PC-9 (cell line): Measurements from ENCODE around the gene ZNF394. TPM values are rescaled to one million over a fixed set of nuclear protein-coding genes. Genes with fewer than 3 reads are reported as not detected.
A peak's percentile ranks its signal among the peaks of the same experiment; 100 is the strongest.

Experiments used
- BruUV-seq: library from RNA; stranded (reverse); fragments of 400-500 nt; replicated peaks from 2 replicates; lab custom pipeline; 2021; lab: Mats Ljungman, UMichigan
- CTCF ChIA-PET: fragments of 300-600 bp; sonication (Branson Sonifier 250); formaldehyde crosslinking; loops from one replicate; lab custom pipeline; 2022; ENCODE audit warnings: antibody characterized with exemption; lab: Charles Lee
- POLR2A ChIA-PET: fragments of 300-600 bp; sonication (Branson Sonifier 250); formaldehyde crosslinking; loops from one replicate; lab custom pipeline; 2022; ENCODE audit warnings: antibody characterized with exemption; ENCODE audit not compliant: unreplicated experiment; lab: Charles Lee
- DNase-seq, 2 experiments: peaks; one replicate each; pipeline versions ENCODE4 v3.0.0 to v3.0.0-alpha.2; 2015 to 2022; ENCODE audit warnings: mixed read lengths in 1 of 2
- H2AFZ ChIP-seq: fragments of 200-600 bp; sonication (generic); 2 replicates; pipeline ENCODE4 v1.8.1; 2017; ENCODE audit warnings: antibody characterized with exemption
- H3F3A ChIP-seq: fragments of 200-600 bp; sonication (generic); 2 replicates; pipeline ENCODE4 v1.8.1; 2017; ENCODE audit warnings: antibody characterized with exemption, mild to moderate bottlenecking, low read depth; ENCODE audit not compliant: insufficient read depth
- H3K27ac ChIP-seq: fragments of 200-600 bp; sonication (generic); 2 replicates; pipeline ENCODE4 v1.6.1; 2016; ENCODE audit warnings: mixed run types
- H3K27me3 ChIP-seq: fragments of 200-600 bp; sonication (generic); 2 replicates; pipeline ENCODE4 v1.6.1; 2016; ENCODE audit warnings: low read depth, mixed run types; ENCODE audit not compliant: insufficient read depth
- H3K36me3 ChIP-seq: fragments of 200-600 bp; sonication (generic); 2 replicates; pipeline ENCODE4 v1.6.1; 2016; ENCODE audit warnings: low read depth, mixed run types
- H3K4me1 ChIP-seq: fragments of 200-600 bp; sonication (generic); replicated peaks from 2 replicates; pipeline ENCODE4 v1.6.1; 2016; ENCODE audit warnings: mixed run types; ENCODE audit not compliant: insufficient read depth
- H3K4me2 ChIP-seq: fragments of 200-600 bp; sonication (generic); 2 replicates; pipeline ENCODE4 v1.6.1; 2017; ENCODE audit warnings: mixed run types
- H3K4me3 ChIP-seq: fragments of 200-600 bp; sonication (generic); 2 replicates; pipeline ENCODE4 v1.6.1; 2016; ENCODE audit warnings: mixed run types
- H3K79me2 ChIP-seq: fragments of 200-600 bp; sonication (generic); 2 replicates; pipeline ENCODE4 v1.6.1; 2017; ENCODE audit warnings: low read depth, mixed run types
- H3K9me2 ChIP-seq: fragments of 200-600 bp; sonication (generic); 2 replicates; pipeline ENCODE4 v1.8.1; 2017; ENCODE audit warnings: mild to moderate bottlenecking; ENCODE audit not compliant: insufficient read depth
- H3K9me3 ChIP-seq: fragments of 200-600 bp; sonication (generic); 2 replicates; pipeline ENCODE4 v1.8.1; 2016; ENCODE audit warnings: low read depth; ENCODE audit not compliant: insufficient read depth
- H4K20me1 ChIP-seq: fragments of 200-600 bp; sonication (generic); 2 replicates; pipeline ENCODE4 v1.8.1; 2017; ENCODE audit not compliant: insufficient read depth
- EZH2 ChIP-seq: fragments of 200-600 bp; sonication (generic); IDR thresholded peaks from 2 replicates; pipeline ENCODE4 v1.8.0; 2017; ENCODE audit warnings: antibody characterized with exemption, low read depth
- intact Hi-C: fragments of 100-400 bp; cut with micrococcal nuclease; formaldehyde crosslinking; loops from one replicate; pipeline ENCODE4 v1.10.0; 2022; ENCODE audit not compliant: unreplicated experiment
- total RNA-seq: library from RNA; stranded (reverse); gene quantifications from 2 replicates; pipeline ENCODE4 v1.2.3, GENCODE V29; 2021
- TF ChIP-seq, protein P1 (sequence below): fragments of 200-600 bp; sonication (generic); conservative IDR thresholded peaks from 2 replicates; pipeline ENCODE4 v1.6.1; 2017; ENCODE audit warnings: mixed run types, antibody characterized with exemption, mild to moderate bottlenecking, moderate library complexity

The ZNF394 gene
- total RNA-seq, 1 experiment from 2014 or later = 21.1 TPM

- BruUV-seq = no TSS peak
- intact Hi-C loops = no loop called here
- POLR2A ChIA-PET = no interaction called here
Measured at GRCh38 chr7:99460651-99461050, 39.4 kb downstream of the ZNF394 start.

GRCh38 chr7:99459087-99459486 lies 41.0 kb downstream of the ZNF394 start:
- BruUV-seq = TSS peak; percentile 11
- ChIA-PET POLR2A (no interaction called here), CTCF (no interaction called here)

More at GRCh38 chr7:99460651-99461050, 39.4 kb downstream of the ZNF394 start:
- no peak overlapping the region for H2AFZ ChIP-seq
- peaks cover 23% of the 10 kb centered on the region; the same call in 1 of the 2 replicates for H3K36me3 ChIP-seq
- no peaks in the 10 kb centered on the region for H3K9me3 ChIP-seq
- H3F3A ChIP-seq = peaks cover 27% of the 10 kb centered on the region; the same call in 1 of the 2 replicates
- H3K9me2 ChIP-seq = no peaks in the 10 kb centered on the region
- no peak overlapping the region for H3K4me2 ChIP-seq
- H3K27me3 ChIP-seq = no peaks in the 10 kb centered on the region
- no peak overlapping the region for H3K4me3 ChIP-seq
- no peak for TF ChIP-seq EZH2
- TF ChIP-seq, protein P1, sequence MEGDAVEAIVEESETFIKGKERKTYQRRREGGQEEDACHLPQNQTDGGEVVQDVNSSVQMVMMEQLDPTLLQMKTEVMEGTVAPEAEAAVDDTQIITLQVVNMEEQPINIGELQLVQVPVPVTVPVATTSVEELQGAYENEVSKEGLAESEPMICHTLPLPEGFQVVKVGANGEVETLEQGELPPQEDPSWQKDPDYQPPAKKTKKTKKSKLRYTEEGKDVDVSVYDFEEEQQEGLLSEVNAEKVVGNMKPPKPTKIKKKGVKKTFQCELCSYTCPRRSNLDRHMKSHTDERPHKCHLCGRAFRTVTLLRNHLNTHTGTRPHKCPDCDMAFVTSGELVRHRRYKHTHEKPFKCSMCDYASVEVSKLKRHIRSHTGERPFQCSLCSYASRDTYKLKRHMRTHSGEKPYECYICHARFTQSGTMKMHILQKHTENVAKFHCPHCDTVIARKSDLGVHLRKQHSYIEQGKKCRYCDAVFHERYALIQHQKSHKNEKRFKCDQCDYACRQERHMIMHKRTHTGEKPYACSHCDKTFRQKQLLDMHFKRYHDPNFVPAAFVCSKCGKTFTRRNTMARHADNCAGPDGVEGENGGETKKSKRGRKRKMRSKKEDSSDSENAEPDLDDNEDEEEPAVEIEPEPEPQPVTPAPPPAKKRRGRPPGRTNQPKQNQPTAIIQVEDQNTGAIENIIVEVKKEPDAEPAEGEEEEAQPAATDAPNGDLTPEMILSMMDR = no peak
- H4K20me1 ChIP-seq = peaks cover 43% of the 10 kb centered on the region
- no peak for DNase-seq
- H3K4me1 ChIP-seq = peaks cover 8% of the 10 kb centered on the region
- H3K79me2 ChIP-seq = peaks cover 69% of the 10 kb centered on the region
- no peak overlapping the region for H3K27ac ChIP-seq
- CTCF ChIA-PET = no interaction called here

DNA sequence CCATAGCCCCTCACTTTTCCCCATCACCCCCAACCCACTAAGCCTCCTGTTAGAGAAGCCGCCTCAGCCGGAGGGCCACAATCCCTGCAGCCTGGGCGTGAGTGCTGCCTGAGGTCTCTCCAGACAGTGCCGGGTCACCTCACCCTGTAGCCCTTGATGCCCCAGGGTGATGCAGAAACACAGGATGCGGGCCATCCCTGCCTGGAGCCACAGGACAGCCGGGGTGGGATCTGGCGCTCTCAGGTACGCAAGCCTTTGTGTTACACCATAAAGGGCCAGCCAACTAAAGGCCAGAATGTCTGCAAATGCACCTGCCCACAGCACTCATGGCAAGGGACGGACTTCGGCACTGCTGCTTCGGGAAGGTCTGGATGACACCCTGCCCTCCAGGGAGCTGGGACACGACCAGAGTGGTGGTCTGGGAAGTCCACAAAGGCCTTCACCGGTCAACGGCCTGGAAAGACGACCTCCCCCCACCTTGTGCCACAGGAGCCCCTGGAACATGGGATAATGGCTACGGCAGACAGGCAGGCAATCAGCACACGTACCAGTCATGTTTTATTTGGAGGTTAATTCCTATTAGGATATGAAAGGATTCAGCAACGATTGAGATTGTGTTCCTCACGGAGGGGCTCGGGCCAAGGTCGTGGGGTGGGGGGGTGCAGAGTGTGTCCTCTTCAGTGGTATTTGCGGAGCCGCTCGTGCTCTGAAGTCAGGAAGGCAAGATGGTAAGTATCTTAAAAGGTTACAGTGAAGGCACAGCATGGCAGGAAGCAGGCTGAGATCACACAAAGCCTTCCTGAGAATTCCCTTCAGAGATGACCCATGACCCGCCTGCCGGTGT lies 42.2 kb downstream of the ZNF394 start:
- Histone ChIP-seq H3K4me1 (no peaks in the 10 kb centered on the region), H3K27ac (no peak overlapping the region), H3K79me2 (peaks cover 42% of the 10 kb centered on the region), H3K9me2 (no peaks in the 10 kb centered on the region), H4K20me1 (peaks cover 43% of the 10 kb centered on the region), H3K4me2 (no peak overlapping the region), H3K4me3 (no peak overlapping the region), H3F3A (peaks cover 24% of the 10 kb centered on the region; the same call in 1 of the 2 replicates), H3K36me3 (peaks cover 22% of the 10 kb centered on the region), H3K27me3 (no peaks in the 10 kb centered on the region), H3K9me3 (no peaks in the 10 kb centered on the region), H2AFZ (no peak overlapping the region)
- no peak for DNase-seq
- TF ChIP-seq, protein P1 = no peak
- no peak for TF ChIP-seq EZH2
- intact Hi-C loops = no loop called here
- ChIA-PET POLR2A (no interaction called here), CTCF (no interaction called here)
- BruUV-seq = no TSS peak

More at GRCh38 chr7:99459087-99459486, 41.0 kb downstream of the ZNF394 start:
- Histone ChIP-seq H3K4me3 (no peak overlapping the region), H3K79me2 (peaks cover 54% of the 10 kb centered on the region), H3K27me3 (no peaks in the 10 kb centered on the region), H3K4me2 (no peak overlapping the region), H3K36me3 (peaks cover 27% of the 10 kb centered on the region; the same call in 1 of the 2 replicates), H3K9me3 (no peaks in the 10 kb centered on the region), H4K20me1 (peaks cover 43% of the 10 kb centered on the region), H3K27ac (no peak overlapping the region), H2AFZ (no peak overlapping the region), H3K9me2 (no peaks in the 10 kb centered on the region), H3F3A (peaks cover 27% of the 10 kb centered on the region; the same call in 1 of the 2 replicates), H3K4me1 (no peaks in the 10 kb centered on the region)
- intact Hi-C loops = no loop called here
- DNase-seq = no peak
- TF ChIP-seq, protein P1 = peak; percentile 59
- TF ChIP-seq EZH2 = no peak
